ENCODE data around the gene ATP11A.
"Not testable (repeated sequence)": the region's sequence is repeated elsewhere in the genome, so short reads cannot be mapped to it uniquely, and the experiment has no call there.

ATP11A gene

DNA sequence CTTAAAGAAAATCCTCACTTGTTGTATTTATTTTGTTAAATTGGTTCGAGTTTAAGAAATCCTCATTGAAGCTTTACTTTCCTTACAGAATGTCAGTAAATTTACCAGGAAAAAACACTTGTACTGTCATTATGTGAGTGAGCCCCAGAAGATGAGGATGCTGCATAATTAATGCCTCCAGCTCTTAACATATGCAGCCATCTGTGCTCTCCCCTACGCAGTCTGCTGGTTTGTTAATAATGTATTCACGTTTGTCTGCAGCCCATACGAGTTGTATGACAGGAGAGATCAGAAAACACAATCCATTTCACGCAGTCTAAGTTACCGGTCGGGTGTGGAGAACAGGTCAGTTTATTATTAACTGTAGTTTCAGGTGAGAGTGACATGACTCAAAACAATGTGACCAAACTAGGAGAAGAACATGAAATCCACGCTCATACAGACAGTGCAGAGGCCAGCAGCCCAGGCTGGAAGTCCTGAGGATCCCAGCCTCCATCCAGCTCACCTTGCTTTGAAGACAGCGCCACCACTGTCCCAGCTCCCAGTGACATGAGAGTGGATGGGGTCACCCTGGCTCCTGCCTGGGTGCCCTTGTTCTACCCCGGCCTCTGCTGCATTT is 19.8 kb upstream of the ATP11A start:
- DNase-seq (ENCODE audit: low spot score), result no peak

- no peak for DNase-seq (ENCODE audit: low spot score)
Observed at GRCh38 chr13:112670864-112671263, 19.0 kb upstream of the ATP11A start.

- DNase-seq (ENCODE audit: low spot score), result no peak
Observed at GRCh38 chr13:112671359-112671758, 18.5 kb upstream of the ATP11A start.

DNA sequence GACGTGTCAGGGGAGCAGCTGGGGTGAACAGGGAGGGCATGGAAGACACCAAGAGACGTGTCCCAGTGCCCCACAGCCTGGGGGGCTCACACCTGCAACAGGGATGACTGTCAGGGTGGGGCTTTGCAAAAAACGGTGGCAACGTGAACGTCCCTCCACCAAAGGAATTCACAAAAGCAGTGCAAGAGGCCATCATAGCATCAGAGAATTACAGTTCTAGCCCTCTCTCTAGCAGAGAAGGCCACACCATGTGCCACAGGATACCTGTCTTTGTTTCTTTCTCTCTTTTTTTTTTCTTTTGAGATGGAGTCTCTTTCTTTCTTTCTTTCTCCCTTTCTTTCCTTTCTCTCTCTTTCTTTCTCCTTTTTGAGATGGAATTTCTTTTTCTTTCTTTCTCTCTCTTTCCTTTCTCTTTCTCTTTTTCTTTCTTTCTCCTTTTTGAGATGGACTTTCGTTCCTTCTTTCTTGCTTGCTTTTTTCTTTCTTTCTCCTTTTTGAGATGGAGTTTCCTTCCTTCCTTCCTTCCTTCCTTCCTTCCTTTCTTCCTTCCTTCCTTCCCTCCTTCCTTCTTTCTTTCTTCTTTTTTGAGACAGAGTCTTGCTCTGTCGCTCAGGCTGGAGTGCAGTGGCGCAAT is 17.1 kb upstream of the ATP11A start:
- no peak for DNase-seq (ENCODE audit: low spot score)

DNA sequence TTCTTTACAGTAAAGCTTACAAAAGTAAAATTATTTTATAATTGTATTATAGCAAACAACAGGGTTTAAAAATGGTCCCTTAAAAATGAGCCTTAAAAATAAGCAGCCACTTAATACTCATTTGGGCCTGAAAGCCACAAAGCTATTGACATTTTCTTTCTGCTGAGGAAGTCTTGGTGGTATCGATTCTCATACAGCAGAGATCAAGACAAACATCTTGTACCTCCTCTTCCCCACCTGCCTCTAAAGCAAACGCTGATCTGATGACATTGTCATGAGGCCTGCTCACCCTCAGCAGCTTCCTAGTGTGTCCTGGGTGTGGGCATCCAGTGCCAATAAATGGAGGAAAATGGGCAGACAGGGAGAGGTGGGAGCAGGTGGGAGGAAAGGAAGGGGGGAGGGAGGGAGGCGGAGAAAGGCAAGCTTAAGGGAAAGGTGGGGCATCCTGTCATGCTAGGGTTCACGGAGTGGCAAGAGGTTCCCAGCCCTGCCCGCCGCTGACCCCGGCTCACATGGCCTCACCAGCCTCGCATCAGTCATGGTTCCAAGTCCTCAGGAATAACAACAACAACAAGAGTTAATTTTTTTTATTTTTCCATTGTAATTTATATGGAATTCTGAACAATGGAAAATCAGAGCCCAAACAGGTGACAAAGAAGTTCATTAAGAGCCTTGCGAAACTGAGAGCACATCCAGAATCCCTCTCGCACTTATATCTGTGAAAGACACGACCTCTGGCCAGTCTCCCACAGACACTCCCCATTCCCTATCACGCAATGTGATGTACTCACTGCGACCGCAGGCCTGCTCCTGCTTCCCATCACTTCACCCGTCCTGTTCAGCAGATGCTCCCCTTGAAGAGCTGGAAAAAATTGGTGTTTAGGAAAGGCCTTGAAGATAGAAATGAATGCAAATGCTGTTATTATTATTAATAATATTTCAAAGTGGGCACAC is 15.1 kb upstream of the ATP11A start:
- DNase-seq (ENCODE audit: low spot score), result no peak

DNA sequence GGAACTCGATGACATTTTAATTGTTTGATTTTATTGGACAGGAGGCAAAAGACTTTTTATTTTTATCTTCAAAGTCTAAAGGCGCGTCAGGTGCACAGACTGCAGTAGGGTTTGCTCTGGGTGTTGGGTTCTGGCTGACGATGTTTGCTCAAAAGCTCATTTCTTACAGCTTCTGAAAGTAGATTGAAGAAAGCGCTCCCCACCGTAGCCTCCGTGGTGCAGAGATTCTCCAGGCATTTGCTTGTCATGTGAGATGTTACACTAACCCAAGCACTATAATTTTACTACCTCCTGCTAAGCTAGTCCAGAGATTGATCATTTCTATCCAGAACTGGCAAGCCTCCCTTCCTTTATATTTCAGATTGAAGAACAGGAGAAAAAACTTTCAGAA is 14.5 kb upstream of the ATP11A start:
- DNase-seq (ENCODE audit: low spot score), result no peak

GRCh38 chr13:112677421-112677962 is 12.3 kb upstream of the ATP11A start:
- not testable (repeated sequence) for DNase-seq (ENCODE audit: low spot score)

- DNase-seq (ENCODE audit: low spot score), result no peak
Observed at GRCh38 chr13:112679381-112679780, 10.5 kb upstream of the ATP11A start.

- no peak for DNase-seq (ENCODE audit: low spot score)
Observed at GRCh38 chr13:112679932-112680677, 9.7 kb upstream of the ATP11A start.

DNA sequence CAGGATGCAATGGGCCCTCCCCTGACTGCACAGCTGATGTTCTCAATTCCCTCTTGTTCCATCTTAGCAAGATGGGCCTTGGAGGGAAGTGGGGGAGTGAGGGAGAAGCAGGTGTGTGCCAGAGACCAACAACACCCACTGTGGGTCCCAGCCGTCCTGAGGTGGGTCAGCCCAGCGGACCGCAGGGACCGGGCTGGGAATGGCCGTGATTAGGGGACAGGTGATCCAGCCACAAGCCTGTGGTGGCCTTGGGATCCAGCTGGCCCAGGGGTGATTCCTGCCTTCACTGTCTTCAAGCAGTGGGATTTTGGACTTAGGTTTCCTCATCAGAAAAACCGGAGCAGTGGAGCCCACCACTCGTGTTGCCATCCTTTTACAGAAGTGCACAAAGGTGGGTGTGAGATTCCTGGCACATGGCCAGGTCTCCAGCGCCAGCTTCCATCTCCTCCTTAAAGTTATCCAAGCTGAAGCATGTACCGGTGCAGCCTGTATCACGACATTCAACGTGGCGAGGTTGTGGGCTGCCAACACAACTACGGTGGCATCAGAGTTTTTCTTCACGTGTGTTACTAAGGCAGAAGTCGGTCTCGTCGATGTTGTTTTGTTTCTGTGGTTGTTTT is 9.0 kb upstream of the ATP11A start:
- no peak for DNase-seq (ENCODE audit: low spot score)

DNA sequence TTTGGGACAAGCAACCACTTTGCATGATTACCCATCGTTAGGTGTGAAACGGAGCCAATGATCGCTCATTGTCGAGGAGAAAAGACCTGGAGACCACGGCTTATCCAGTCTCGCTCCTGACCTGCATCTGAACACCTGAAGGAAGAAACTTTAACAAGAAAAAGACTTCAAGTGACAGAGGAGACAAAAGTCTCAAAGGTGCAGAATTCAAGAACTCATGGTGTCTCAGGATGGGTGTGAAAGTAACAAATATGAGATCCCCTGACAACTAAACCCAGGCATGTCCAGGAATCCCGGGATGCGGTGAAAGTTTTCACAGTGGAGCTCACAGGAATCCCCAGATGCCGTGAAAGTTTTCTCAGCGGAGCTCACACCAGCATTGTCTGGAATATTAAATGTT is 6.3 kb upstream of the ATP11A start:
- no peak for DNase-seq (ENCODE audit: low spot score)

- DNase-seq (ENCODE audit: low spot score), result no peak
Observed at GRCh38 chr13:112684071-112684845, 5.6 kb upstream of the ATP11A start.

DNA sequence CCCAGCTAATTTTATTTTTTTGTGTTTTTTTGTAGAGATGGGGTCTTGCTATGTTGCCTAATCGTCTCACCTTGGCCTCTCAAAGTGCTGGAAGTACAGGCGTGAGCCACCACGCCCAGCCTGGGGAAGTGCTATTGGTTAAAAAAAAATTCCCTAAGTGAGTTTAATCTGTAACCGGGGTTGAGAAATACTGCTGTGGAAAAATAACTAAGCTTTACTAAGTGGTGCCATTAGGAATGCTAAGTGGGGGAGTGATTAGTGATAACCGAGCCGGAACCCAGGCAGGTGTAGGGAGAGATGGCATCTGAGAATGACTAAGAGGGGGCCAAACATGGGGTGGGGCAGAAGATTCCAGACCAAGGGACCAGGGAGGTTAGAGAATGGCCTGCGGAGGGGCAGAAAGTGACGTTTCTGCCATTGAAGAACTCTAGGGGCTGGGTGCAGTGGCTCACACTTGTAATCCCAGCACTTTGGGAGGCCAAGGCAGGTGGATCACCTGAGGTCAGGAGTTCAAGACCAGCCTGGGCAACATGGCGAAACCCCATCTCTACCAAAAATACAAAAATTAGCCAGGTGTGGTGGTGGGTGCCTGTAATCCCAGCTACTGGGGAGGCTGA is 4.5 kb upstream of the ATP11A start:
- DNase-seq (ENCODE audit: low spot score), result not testable (repeated sequence)

DNA sequence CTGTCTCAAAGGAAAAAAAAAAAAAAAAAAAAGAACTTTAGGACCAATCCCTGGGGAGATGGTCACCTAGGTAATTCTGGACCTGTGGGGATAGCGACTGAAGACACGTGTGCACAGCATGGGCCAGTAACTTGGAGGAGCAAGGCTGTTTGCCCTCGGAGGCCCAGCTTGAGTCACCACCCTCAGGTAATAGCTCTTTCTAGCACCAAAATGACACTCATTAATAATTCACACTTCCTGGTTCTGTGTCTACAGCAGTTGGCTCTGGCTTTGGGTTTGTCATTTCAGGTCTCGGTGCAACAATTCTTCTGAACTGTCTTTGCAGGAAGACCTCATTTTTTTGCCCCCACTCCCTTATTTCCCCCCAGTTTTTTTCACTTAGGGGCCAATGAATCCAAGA is 3.9 kb upstream of the ATP11A start:
- DNase-seq (ENCODE audit: low spot score), result no peak

GRCh38 chr13:112686364-112686763 is 3.5 kb upstream of the ATP11A start:
- DNase-seq (ENCODE audit: low spot score), result no peak

- DNase-seq (ENCODE audit: low spot score), result no peak
Observed at GRCh38 chr13:112686987-112687386, 2.9 kb upstream of the ATP11A start.

DNA sequence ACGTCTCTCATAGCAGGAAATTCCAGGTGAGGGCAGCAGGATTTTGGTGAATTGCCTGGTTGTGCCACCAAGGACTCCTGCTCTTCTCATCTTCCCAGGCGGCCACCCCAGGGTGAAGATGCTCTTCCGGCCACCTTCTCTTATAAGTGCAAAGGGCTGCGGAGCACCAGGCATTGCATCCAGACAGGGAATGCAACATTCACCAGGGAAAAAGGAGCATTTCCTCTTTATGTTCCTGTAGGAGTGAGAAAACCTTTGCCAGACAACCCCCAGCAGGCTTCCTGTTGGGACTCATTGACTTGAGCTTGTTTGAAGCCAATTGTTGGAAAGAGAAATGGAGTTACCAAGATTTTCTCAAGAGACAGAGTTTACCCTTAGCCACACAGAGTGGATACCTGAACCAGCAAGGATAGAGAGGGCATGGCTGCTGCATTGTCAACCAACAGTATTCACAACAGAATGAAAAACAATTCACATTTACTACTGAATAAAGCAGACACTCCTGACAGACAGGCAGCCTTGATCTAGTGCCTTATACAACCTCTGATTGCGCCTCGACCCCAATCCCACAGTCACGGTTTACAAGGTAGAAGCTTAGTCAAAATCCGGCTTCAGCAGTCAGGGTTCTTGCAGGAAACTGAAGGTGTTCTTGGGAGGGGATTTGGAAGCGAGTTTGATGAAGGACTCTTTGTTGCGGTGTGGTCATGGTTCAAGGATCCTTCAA is 1.8 kb upstream of the ATP11A start:
- DNase-seq (ENCODE audit: low spot score), result no peak

DNA sequence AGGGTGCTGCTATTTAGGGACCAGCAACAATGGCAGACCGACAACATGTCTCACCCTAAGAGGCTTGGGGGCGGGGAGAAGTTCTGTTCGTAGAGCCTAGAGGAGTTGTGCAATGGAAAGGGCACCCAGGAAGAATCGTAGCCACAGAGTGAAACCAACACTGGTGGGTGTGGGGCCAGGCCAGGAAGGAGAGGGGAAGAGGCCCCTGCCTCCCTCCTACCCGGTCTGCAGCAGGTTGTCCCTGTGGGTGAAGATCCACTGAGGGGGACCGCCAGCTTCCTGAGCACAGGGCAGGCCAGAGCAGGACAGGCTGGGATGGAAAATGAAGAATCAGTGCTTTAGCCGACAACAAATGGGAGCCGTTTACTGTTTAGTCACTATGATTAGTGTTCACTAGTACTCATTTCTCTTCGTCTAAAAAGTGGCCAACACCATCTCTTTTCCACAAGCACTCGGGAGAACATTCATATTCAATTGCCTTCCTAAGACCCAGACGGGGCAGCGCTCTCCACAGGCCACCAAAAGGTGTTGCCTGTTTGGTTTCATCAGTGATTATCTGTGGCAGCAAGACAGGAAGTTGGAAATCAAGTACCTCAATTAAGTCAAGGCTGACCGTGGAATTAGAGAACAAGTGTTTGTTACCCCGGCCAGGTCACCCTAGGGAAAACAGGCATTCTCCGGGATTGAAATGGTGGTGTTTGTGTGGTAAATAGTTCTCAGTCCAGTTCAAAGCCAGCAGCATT is 1.1 kb upstream of the ATP11A start:
- DNase-seq (ENCODE audit: low spot score), result peak; percentile 44
